ENCODE measurements around the gene PPFIA1.

Gene PPFIA1

GRCh38 chr11:70397983-70398833, 127.7 kb downstream of the PPFIA1 start, which contains the start of gene CTTN:
Gene CTTN, plus strand, starts transcription at chr11:70398529. Its CDS starts 8,769 bp downstream, at chr11:70407298.
- H3K27ac ChIP-seq (ENCODE audit: low read depth, low read length): peak within 1 kb of the TSS; percentile 85
- H2AFZ ChIP-seq (ENCODE audit: insufficient read depth, low read length, poor library complexity): peak within 1 kb of the TSS; percentile 50
- H2BK5ac ChIP-seq (ENCODE audit: low read depth, low read length, poor library complexity): peak within 1 kb of the TSS; percentile 92
- peak; percentile 90 to 91 for DNase-seq
- peak within 1 kb of the TSS; percentile 86 for H2AK5ac ChIP-seq (ENCODE audit: low read length)
- peak within 1 kb of the TSS; percentile 87 for H3K18ac ChIP-seq (ENCODE audit: low read length)
- H4K8ac ChIP-seq (ENCODE audit: low read depth, low read length): peak within 1 kb of the TSS; percentile 82
- H3K79me2 ChIP-seq (ENCODE audit: control insufficient read depth, insufficient read depth, low read length, poor library complexity): peaks cover 26% of the 10 kb centered on the region
- H3K9ac ChIP-seq (ENCODE audit: low read length): peak within 1 kb of the TSS; percentile 99
- H2BK120ac ChIP-seq (ENCODE audit: insufficient read depth, low read length, poor library complexity): peak within 1 kb of the TSS; percentile 92
- peaks cover 2 to 10% of the 10 kb centered on the region in 2 experiments for H3K36me3 ChIP-seq (ENCODE audit: control insufficient read depth in 1 of 2, insufficient read depth in 2 of 2, low read length in 2 of 2)
- H3K4me3 ChIP-seq (ENCODE audit: low read depth, low read length): peak within 1 kb of the TSS; percentile 99
- H3K14ac ChIP-seq (ENCODE audit: low read length): peak within 1 kb of the TSS; percentile 87
- H4K12ac ChIP-seq (ENCODE audit: low read depth, low read length): peak within 1 kb of the TSS; percentile 79
- no peak within 1 kb of the TSS for H2BK12ac ChIP-seq (ENCODE audit: low read length)
- H3K79me1 ChIP-seq (ENCODE audit: low read length): peaks cover 16% of the 10 kb centered on the region
- no peak within 1 kb of the TSS for H3K23ac ChIP-seq (ENCODE audit: low read length)
- H3K27me3 ChIP-seq (ENCODE audit: insufficient read depth, low read length): no peaks in the 10 kb centered on the region
- WGBS (ENCODE audit: extremely low coverage, insufficient coverage, insufficient read length): no CpG with 5 or more reads among the region's 93 CpGs
- H3K4ac ChIP-seq (ENCODE audit: low read depth, low read length): peak within 1 kb of the TSS; percentile 100
- H4K91ac ChIP-seq (ENCODE audit: low read depth, low read length): peak within 1 kb of the TSS; percentile 94
- no peaks in the 10 kb centered on the region for H3K9me3 ChIP-seq (ENCODE audit: insufficient read depth, low read depth, low read length)
- peak within 1 kb of the TSS; percentile 81 for H3K4me2 ChIP-seq (ENCODE audit: low read length)
- peaks cover 12 to 18% of the 10 kb centered on the region in 2 experiments for H3K4me1 ChIP-seq (ENCODE audit: control insufficient read depth in 1 of 2, insufficient read depth in 2 of 2, low read length in 2 of 2)

GRCh38 chr11:70398834-70399680, 128.6 kb downstream of the PPFIA1 start:
- Histone ChIP-seq H3K4me3 (ENCODE audit: low read depth, low read length) (peak overlapping the region; percentile 99), H2AK5ac (ENCODE audit: low read length) (peak overlapping the region; percentile 86), H3K27me3 (ENCODE audit: insufficient read depth, low read length) (no peaks in the 10 kb centered on the region), H3K9ac (ENCODE audit: low read length) (peak overlapping the region; percentile 99), H4K8ac (ENCODE audit: low read depth, low read length) (peak overlapping the region; percentile 82), H3K23ac (ENCODE audit: low read length) (no peak overlapping the region), H3K14ac (ENCODE audit: low read length) (peak overlapping the region; percentile 87), H3K79me1 (ENCODE audit: low read length) (peaks cover 16% of the 10 kb centered on the region), H3K27ac (ENCODE audit: low read depth, low read length) (peak overlapping the region; percentile 85), H2BK5ac (ENCODE audit: low read depth, low read length, poor library complexity) (peak overlapping the region; percentile 92), H3K4ac (ENCODE audit: low read depth, low read length) (peak overlapping the region; percentile 100), H4K12ac (ENCODE audit: low read depth, low read length) (peak overlapping the region; percentile 79), H3K4me2 (ENCODE audit: low read length) (peak overlapping the region; percentile 81), H2AFZ (ENCODE audit: insufficient read depth, low read length, poor library complexity) (peak overlapping the region; percentile 42), H2BK120ac (ENCODE audit: insufficient read depth, low read length, poor library complexity) (peak overlapping the region; percentile 92), H3K36me3 (ENCODE audit: control insufficient read depth in 1 of 2, insufficient read depth in 2 of 2, low read length in 2 of 2) (peaks cover 3 to 9% of the 10 kb centered on the region in 2 experiments), H2BK12ac (ENCODE audit: low read length) (no peak overlapping the region), H4K91ac (ENCODE audit: low read depth, low read length) (peak overlapping the region; percentile 94), H3K79me2 (ENCODE audit: control insufficient read depth, insufficient read depth, low read length, poor library complexity) (peaks cover 31% of the 10 kb centered on the region), H3K18ac (ENCODE audit: low read length) (peak overlapping the region; percentile 87), H3K9me3 (ENCODE audit: insufficient read depth, low read depth, low read length) (no peaks in the 10 kb centered on the region), H3K4me1 (ENCODE audit: control insufficient read depth in 1 of 2, insufficient read depth in 2 of 2, low read length in 2 of 2) (peaks cover 15 to 22% of the 10 kb centered on the region in 2 experiments)
- peak; percentile 53 to 72 for DNase-seq
- no CpG with 5 or more reads among the region's 42 CpGs for WGBS (ENCODE audit: extremely low coverage, insufficient coverage, insufficient read length)

DNA sequence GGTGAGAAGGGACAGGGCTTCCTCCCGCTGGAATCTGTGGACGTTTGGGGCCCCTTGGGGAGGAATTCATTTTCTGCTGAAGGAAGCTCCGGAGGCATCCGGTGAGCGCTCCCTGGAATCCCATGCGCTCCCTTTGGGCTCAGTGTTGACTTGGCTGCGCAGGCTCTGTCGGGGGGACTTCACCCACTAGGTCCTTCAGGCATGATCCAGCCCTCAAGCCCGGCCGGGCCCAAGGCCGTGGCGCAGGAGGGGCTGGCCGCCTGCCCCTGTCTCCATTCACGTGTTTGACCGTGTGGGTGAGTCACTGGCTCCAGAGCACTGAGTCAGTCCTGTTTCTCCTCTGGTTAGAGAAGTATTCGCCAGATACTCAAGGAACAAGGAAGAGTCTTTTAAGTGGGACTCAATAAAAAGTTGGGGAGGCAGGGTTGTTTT, 129.2 kb downstream of the PPFIA1 start:
- peak; percentile 90 for DNase-seq
- no peaks in the 10 kb centered on the region for H3K27me3 ChIP-seq (ENCODE audit: insufficient read depth, low read length)
- peak overlapping the region; percentile 99 for H3K4me3 ChIP-seq (ENCODE audit: low read depth, low read length)
- peak overlapping the region; percentile 81 for H3K4me2 ChIP-seq (ENCODE audit: low read length)
- H3K79me1 ChIP-seq (ENCODE audit: low read length): peaks cover 16% of the 10 kb centered on the region
- peak overlapping the region; percentile 69 for H3K14ac ChIP-seq (ENCODE audit: low read length)
- H3K9ac ChIP-seq (ENCODE audit: low read length): peak overlapping the region; percentile 99
- H3K4me1 ChIP-seq (ENCODE audit: control insufficient read depth in 1 of 2, insufficient read depth in 2 of 2, low read length in 2 of 2): peaks cover 18 to 26% of the 10 kb centered on the region in 2 experiments
- H4K12ac ChIP-seq (ENCODE audit: low read depth, low read length): peak overlapping the region; percentile 67
- H4K8ac ChIP-seq (ENCODE audit: low read depth, low read length): peak overlapping the region; percentile 82
- peak overlapping the region; percentile 85 for H3K27ac ChIP-seq (ENCODE audit: low read depth, low read length)
- H2BK120ac ChIP-seq (ENCODE audit: insufficient read depth, low read length, poor library complexity): peak overlapping the region; percentile 71
- peak overlapping the region; percentile 87 for H3K18ac ChIP-seq (ENCODE audit: low read length)
- no peaks in the 10 kb centered on the region for H3K9me3 ChIP-seq (ENCODE audit: insufficient read depth, low read depth, low read length)
- no peak overlapping the region for H2BK12ac ChIP-seq (ENCODE audit: low read length)
- no CpG with 5 or more reads among the region's 16 CpGs for WGBS (ENCODE audit: extremely low coverage, insufficient coverage, insufficient read length)
- peak overlapping the region; percentile 94 for H4K91ac ChIP-seq (ENCODE audit: low read depth, low read length)
- peak overlapping the region; percentile 100 for H3K4ac ChIP-seq (ENCODE audit: low read depth, low read length)
- no peak overlapping the region for H3K23ac ChIP-seq (ENCODE audit: low read length)
- H3K36me3 ChIP-seq (ENCODE audit: control insufficient read depth in 1 of 2, insufficient read depth in 2 of 2, low read length in 2 of 2): peaks cover 2 to 7% of the 10 kb centered on the region in 2 experiments
- H2AK5ac ChIP-seq (ENCODE audit: low read length): peak overlapping the region; percentile 86
- no peak overlapping the region for H2AFZ ChIP-seq (ENCODE audit: insufficient read depth, low read length, poor library complexity)
- peak overlapping the region; percentile 67 for H2BK5ac ChIP-seq (ENCODE audit: low read depth, low read length, poor library complexity)
- H3K79me2 ChIP-seq (ENCODE audit: control insufficient read depth, insufficient read depth, low read length, poor library complexity): peaks cover 33% of the 10 kb centered on the region

DNA sequence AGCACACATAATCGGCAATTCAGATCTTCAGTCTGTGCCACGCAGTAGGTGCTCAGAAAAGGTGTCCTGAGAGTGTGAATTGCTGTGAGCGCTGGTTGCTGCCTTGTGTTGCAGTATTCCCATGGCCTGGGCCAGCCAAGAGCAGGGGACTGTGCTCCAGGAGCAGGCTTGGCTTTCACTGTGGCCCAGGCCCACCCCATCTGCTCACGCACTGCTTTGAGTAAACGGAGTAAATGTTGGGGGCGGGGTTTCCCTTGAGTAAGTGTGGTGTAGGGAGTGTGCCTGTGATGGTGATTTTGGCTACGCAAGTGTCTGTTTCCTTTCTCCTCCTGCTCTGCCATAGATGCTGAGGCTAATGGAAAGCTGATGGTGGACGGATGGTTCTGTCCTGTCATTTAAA, 130.2 kb downstream of the PPFIA1 start:
- Histone ChIP-seq H3K36me3 (ENCODE audit: control insufficient read depth in 1 of 2, insufficient read depth in 2 of 2, low read length in 2 of 2) (peaks cover 5 to 12% of the 10 kb centered on the region in 2 experiments), H2BK120ac (ENCODE audit: insufficient read depth, low read length, poor library complexity) (no peak overlapping the region), H3K23ac (ENCODE audit: low read length) (no peak overlapping the region), H4K91ac (ENCODE audit: low read depth, low read length) (no peak overlapping the region), H2BK5ac (ENCODE audit: low read depth, low read length, poor library complexity) (no peak overlapping the region), H3K79me1 (ENCODE audit: low read length) (peaks cover 16% of the 10 kb centered on the region), H4K12ac (ENCODE audit: low read depth, low read length) (no peak overlapping the region), H2AFZ (ENCODE audit: insufficient read depth, low read length, poor library complexity) (no peak overlapping the region), H3K4me1 (ENCODE audit: control insufficient read depth in 1 of 2, insufficient read depth in 2 of 2, low read length in 2 of 2) (peaks cover 18 to 26% of the 10 kb centered on the region in 2 experiments), H3K27me3 (ENCODE audit: insufficient read depth, low read length) (no peaks in the 10 kb centered on the region), H3K4me2 (ENCODE audit: low read length) (peak overlapping the region; percentile 81), H3K9ac (ENCODE audit: low read length) (no peak overlapping the region), H2BK12ac (ENCODE audit: low read length) (no peak overlapping the region), H3K27ac (ENCODE audit: low read depth, low read length) (no peak overlapping the region), H3K9me3 (ENCODE audit: insufficient read depth, low read depth, low read length) (no peaks in the 10 kb centered on the region), H2AK5ac (ENCODE audit: low read length) (no peak overlapping the region), H3K79me2 (ENCODE audit: control insufficient read depth, insufficient read depth, low read length, poor library complexity) (peaks cover 33% of the 10 kb centered on the region), H3K4me3 (ENCODE audit: low read depth, low read length) (no peak overlapping the region), H3K18ac (ENCODE audit: low read length) (no peak overlapping the region), H3K14ac (ENCODE audit: low read length) (no peak overlapping the region), H4K8ac (ENCODE audit: low read depth, low read length) (no peak overlapping the region), H3K4ac (ENCODE audit: low read depth, low read length) (peak overlapping the region; percentile 92)
- DNase-seq: no peak
- WGBS (ENCODE audit: extremely low coverage, insufficient coverage, insufficient read length): no CpG with 5 or more reads among the region's 8 CpGs

Measured in trophoblast cell (in vitro differentiated cells and primary cell).